Subcutaneous preadipocyte (primary cell): ENCODE data around the gene RPIA. TPM values are rescaled to one million over a fixed set of nuclear protein-coding genes. Genes with fewer than 3 reads are reported as not detected.

ENCODE experiments used
- total RNA-seq: library from RNA; depleted of rRNA; stranded (reverse); fragments of >200 nt; gene quantifications from 2 replicates; pipeline ENCODE4 v1.2.3, GENCODE V29; 2012

The RPIA gene
- 8.5 and 12.1 TPM in 2 replicates for total RNA-seq

DNA sequence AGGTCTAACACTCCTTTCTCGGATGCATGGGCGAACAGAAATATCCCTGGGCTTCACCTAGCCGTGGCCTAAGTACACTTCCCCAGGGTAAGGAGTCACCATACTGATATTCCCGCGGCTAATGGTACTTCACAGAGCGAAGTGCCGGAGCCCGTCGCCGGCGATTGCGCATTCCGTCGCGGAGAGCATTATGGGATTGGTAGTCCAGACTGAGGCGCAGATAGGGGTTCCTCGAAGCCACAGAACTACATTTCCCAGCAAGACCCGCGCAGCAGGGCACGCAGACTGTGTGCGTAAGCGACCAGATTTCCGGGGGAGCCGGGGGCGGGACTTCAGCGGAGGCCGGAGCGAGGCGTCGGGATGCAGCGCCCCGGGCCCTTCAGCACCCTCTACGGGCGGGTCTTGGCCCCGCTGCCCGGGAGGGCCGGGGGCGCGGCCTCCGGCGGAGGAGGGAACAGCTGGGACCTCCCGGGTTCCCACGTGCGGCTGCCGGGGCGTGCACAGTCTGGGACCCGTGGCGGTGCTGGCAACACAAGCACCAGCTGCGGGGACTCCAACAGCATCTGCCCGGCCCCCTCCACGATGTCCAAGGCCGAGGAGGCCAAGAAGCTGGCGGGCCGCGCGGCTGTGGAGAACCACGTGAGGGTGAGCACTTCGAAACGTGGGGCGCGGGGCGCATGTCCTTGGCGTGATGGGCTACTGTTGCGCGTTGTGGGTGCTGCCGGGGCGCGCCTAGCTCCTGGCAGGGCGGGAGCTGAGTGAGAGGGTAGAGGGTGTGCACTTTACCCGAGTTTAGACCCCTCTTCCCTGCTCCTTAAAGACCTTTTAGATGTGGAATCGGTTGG lies at the start of gene RPIA:
RPIA (plus strand) TSS at position 335 of the 845 bp plus-strand sequence; CDS start at position 361, 26 bp downstream.

Other genes with a start within 250 kb of the RPIA start
- not detected in 2 replicates for gene FOXI3, start 239.0 kb upstream of the RPIA start, total RNA-seq
- gene EIF2AK3, start 64.2 kb upstream of the RPIA start, total RNA-seq = 16.9 and 18.2 TPM in 2 replicates